Fibroblast of skin of abdomen (primary cell): ENCODE results near the gene ITGB7.
"Not testable (repeated sequence)": the region's sequence is repeated elsewhere in the genome, so short reads cannot be mapped to it uniquely, and the experiment has no call there.

Experiments
- DNase-seq: peaks from one replicate; pipeline ENCODE4 v3.0.0-alpha.2; 2013

Gene ITGB7

DNA sequence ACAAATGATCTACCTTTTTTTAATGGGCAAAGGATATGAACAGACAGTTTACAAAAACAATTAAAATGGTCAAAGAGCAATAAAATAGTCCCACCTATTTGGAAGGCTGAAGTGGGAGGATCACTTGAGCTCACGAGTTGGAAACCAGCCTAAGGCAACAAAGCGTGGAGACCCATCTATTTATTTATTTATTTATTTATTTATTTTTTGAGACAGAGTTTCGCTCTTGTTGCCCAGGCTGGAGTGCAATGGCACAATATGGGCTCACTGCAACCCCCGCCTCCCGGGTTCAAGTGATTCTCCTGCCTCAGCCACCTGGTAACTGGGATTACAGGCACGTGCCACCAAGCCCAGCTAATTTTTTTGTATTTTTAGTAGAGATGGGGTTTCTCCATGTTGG, 29.6 kb downstream of the ITGB7 start:
- not testable (repeated sequence) for DNase-seq

DNA sequence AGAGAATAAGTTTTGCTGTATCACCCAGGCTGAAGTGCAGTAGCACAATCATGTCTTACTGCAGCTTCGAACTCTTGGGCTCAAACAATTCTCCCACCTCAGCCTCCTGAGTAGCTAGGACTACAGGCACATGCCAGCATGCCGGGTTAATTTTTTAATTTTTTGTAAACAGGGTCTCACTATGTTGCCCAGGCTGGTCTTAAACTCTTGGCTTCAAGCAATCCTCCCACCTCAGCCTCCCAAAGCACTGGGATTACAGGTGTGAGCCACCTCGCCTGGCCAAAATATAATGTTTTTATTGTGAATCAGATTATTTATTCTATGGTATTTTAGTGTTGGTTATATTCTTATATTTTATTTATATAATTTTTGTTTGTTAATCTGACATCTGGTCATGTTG, 30.3 kb downstream of the ITGB7 start:
- DNase-seq, result no peak

- DNase-seq, result peak; percentile 46
Measured at GRCh38 chr12:53174881-53175491, 32.1 kb downstream of the ITGB7 start.

DNA sequence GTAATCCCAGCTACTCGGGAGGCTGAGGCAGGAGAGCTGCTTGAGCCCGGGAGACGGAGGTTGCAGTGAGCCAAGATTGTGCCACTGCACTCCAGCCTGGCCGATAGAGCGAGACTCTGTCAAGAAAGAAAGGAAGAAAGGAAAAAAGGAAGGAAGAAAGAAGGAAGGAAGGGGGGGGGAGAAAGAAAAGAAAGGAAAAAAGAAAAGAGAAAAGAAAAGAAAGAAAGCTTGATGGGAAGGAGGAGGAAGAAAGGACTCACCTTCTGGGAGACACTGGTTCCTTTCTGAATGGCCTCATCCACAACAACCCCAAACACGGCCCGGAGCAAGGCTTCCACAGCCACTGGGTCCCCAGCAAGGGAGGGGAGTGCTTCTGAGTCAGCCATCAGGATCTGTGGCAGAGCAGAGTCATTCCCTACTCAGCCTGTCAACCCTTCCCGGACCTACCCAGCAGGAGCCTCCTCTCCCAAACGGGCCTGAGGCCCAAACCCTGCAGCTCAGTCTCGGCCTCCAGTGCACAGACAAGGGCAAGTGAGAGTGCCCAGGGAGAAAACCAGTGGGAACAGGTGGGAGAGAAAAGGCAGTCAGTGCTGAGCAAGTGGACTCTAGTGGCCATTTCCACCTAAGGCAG, 33.9 kb downstream of the ITGB7 start:
- DNase-seq, result no peak

DNA sequence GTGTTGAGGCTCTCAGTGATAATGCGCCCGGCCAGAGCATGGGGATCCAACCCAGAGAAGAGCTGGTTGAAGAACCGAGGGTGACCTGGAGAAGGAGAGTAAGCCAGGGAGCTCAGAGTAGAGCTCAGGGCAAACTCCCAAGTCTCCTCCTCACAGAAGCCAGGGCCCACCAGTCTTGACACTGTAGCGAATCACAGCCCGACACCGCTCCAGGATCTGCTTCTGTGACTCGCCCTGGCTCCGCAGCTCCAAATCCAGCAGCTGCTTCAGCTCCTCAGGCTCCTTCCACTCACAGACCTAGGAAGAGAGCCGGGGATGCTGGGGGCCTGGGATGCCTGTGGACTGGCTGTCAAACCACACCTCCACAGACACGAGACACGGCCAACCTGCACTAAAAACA, 34.7 kb downstream of the ITGB7 start:
- peak; percentile 80 for DNase-seq

GRCh38 chr12:53171725-53172329, 35.2 kb downstream of the ITGB7 start:
- peak; percentile 30 for DNase-seq

DNA sequence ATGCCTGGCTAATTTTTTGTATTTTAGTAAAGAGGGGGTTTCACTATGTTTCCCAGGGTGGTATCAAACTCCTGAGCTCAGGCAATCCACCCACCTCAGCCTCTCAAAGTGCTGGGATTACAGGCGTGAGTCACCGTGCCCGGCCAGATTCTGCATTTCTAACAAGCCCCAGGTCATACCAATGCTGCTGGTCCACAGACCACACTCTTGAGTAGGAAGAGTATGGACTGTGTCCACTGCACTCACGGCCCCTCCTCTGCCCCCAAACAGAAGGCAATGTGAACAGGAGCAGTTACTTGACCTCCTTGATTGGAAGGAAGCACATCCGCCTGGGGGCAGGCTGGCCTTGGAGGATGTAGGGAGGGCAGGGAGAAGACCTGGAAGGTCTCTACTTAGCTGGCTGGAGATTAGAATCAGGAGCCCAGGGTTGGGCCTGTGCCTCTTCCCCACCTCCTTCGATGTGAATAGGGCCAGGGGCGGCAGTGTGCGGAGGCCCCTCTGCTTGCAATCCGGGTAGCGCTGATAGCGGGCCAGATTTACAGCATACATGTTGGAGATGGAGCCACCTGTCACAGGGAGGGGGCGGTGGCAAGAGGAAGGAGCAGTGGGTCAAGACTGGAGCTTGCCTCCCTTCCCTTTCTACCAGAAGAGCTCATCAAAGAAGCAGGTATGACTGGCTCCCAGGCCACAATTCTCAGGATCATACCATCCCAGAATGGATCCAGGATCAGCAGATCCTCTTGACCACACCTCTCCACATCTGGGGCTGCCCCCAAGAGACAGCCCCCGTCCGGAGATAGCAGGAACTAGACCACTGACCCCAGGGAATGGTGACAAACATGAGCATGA, 36.0 kb downstream of the ITGB7 start:
- no peak for DNase-seq

DNA sequence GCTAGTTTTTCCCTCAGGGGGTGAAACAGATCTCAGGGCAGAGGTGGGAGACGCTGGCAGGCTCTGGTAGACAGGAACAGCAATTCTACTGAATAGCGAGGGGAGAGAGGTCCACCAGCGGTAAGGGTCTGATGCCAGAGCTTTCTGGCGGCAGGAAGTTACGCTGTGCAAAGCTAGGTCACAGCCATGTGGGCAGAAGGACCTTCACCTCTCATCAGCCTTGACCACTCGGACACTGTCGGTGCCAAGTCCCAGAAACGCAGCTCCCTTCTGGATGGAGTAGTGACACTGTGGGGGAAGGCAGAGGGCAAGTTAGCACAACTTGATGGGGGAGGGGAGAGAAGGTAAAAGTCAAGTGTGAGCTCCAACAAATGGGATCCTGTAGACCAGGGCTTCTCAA, 36.8 kb downstream of the ITGB7 start:
- no peak for DNase-seq

- DNase-seq, result no peak
Measured at GRCh38 chr12:53169644-53170043, 37.4 kb downstream of the ITGB7 start.

DNA sequence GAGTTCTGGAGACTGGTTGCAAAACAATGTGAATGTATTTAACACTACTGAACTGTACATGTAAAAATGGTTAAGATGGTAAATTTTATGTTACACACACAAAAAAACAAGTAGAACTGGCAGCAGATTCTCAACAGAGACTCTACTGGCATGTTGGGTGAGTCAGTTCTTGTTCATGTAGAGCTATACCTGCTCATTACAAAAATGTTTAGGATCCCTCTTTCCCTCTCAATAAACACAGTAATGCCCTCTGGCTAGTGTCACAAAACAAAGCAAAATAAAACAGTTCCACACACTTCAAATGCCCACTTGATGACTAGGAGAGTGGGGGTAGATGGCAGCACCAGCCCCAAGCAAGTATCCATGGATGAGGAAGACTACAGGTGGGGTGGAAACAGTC, 40.2 kb downstream of the ITGB7 start:
- no peak for DNase-seq

- not testable (repeated sequence) for DNase-seq
Measured at GRCh38 chr12:53163008-53163407, 44.0 kb downstream of the ITGB7 start.

DNA sequence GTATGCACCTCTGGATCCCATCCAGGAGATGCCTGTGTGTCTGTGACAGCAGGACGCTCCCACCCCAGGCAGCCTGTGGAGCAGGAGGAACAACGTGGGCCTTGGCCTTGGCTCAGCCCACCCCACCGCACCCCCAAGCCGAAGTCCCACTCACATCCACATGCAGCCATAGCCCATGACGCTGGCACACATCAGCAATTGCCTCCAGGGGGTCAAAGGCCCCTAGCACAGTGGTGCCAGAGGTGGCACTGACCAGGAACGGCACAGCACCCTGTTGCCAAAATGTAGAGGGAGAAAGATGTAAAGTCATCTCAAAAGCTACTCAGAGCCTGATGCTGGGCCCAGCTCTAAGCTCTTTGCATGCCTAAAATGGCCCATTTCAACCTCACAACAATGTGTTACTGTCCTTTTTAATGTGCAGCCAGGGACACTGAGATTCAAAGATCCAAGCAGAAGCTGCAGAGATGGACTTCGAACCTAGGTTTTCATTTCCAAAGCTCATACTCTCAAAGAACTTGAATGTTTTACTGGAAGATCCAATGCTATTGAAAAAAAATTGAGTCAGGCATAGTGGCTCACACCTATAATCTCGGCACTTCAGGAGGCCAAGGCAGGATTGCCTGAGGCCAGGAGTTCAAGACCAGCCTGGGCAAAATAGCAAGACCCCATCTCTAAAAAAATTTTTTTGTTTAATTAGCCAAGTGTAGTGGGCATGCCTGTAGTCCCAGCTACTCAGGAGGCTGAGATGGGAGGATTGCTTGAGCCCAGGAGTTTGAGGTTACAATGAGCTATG, 45.7 kb downstream of the ITGB7 start:
- no peak for DNase-seq

DNA sequence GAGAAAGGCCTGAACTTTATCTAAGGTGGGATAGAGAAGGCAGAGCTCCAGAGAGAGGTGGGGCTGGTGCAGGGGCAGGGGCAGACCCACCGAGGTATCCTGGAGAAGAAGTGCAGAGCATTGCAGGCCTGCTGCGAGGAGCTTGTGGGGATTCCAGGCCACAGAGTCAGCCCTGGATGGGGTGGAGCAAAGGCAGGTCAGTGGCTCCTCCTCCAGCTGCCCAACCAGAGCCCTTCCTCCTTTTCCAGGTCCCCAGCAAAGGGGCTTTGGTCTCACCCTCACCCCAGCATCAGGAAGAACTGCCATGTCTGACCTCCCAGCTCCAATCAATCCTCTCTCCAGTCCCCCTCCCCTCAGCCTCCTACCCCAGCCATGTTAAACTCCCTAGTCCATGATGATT, 46.4 kb downstream of the ITGB7 start:
- no peak for DNase-seq

DNA sequence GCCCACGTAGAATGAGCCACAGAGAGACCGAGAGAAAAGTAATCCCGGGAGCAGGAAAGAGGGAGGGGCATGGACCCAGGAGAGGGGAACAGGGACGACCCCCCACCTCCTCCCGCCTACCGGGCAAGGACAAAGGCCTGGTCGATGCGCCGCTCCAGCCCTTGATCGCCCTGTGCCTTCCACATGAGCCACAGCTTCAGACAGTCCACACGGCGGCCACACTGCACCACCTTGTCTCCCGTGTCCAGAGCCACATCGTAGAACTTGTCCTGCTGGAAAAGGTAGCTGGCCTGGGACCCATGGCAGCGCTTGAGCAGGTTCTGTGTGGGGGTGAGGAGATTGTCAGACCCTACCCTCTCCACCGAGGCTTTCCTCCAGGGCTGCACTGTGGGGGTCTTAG, 47.1 kb downstream of the ITGB7 start:
- DNase-seq, result no peak

- DNase-seq, result peak; percentile 81
Measured at GRCh38 chr12:53159195-53159839, 47.7 kb downstream of the ITGB7 start.

- DNase-seq, result no peak
Measured at GRCh38 chr12:53152390-53152789, 54.7 kb downstream of the ITGB7 start.

- no peak for DNase-seq
Measured at GRCh38 chr12:53151039-53151438, 56.0 kb downstream of the ITGB7 start.

DNA sequence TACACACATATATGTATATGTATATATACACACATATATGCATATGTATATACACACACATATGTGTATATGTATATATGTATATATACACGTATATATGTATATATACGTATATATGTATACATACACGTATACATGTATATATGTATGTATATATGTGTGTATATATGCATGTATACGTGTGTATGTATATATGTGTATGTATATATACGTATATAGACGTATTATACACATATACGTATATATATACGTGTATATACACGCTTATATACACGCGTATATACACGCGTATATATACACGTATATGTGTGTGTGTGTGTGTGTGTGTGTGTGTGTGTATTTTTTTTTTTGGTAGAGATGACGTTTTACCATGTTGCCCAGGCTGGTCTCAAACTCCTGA, 59.4 kb downstream of the ITGB7 start:
- no peak for DNase-seq

- DNase-seq, result no peak
Measured at GRCh38 chr12:53147181-53147580, 59.9 kb downstream of the ITGB7 start.

GRCh38 chr12:53145383-53146260, 61.4 kb downstream of the ITGB7 start:
- DNase-seq, result no peak

DNA sequence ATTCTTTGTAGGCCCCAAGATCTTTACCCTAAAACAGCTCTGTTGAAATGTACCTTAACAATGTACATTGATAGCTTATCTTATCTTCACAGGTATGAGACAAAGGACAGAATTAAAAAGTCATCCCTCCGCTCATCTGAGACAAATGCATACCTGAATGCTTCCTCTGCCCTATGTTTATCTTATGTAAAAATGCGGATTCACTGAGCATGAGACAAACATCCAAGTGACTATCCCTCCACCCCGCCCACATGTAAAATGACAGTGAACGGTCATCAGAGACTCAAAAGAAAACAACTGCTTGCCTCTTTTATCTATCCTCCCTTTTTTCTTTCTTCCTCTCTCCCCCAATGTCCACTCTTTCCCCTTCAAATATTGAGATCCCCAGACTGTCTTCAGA, 63.7 kb downstream of the ITGB7 start:
- no peak for DNase-seq
